Naive thymus-derived CD4-positive, alpha-beta T cell (primary cell): ENCODE results near the gene TLCD5. TPM values are rescaled to one million over a fixed set of nuclear protein-coding genes. Genes with fewer than 3 reads are reported as not detected.

Experiments used
- ATAC-seq: fragments of 150-1000 bp; cut with Tn5 transposase; 2 replicates; pipeline ENCODE4 v1.10.0; 2021; ENCODE audit warnings: mild to moderate bottlenecking, moderate library complexity
- CTCF ChIA-PET: fragments of 350-600 bp; sonication (Branson Sonifier 250); formaldehyde crosslinking; loops from one replicate; lab custom pipeline; 2021; ENCODE audit warnings: antibody characterized with exemption; lab: Charles Lee
- POLR2A ChIA-PET: fragments of 350-600 bp; sonication (Branson Sonifier 250); formaldehyde crosslinking; loops from one replicate; lab custom pipeline; 2021; ENCODE audit warnings: antibody characterized with exemption, inconsistent platforms; lab: Charles Lee
- DNase-seq, 9 donors: peaks; one replicate each; pipeline versions ENCODE4 v3.0.0 to v3.0.0-alpha.2; 2020 to 2022; ENCODE audit warnings: mixed read lengths in 1 of 9
- H3K27ac ChIP-seq: one replicate; pipeline ENCODE4 v1.7.0; 2013; ENCODE audit warnings: mild to moderate bottlenecking, low read depth, low read length, moderate library complexity
- H3K27me3 ChIP-seq, 2 donors: one replicate each; pipeline ENCODE4 v1.7.0; 2013; ENCODE audit warnings: low read length in 2 of 2, mild to moderate bottlenecking in 2 of 2, moderate library complexity in 2 of 2; ENCODE audit not compliant: control insufficient read depth in 2 of 2, insufficient read depth in 2 of 2
- H3K36me3 ChIP-seq, 3 experiments: 1 replicate in 2 of 3; 2 replicates in 1 of 3; pipeline ENCODE4 v1.7.0; 2013; ENCODE audit warnings: low read length in 3 of 3, mild to moderate bottlenecking in 3 of 3, moderate library complexity in 1 of 3; ENCODE audit not compliant: insufficient read depth in 3 of 3, control insufficient read depth in 2 of 3
- H3K4me1 ChIP-seq, 2 donors: one replicate each; pipeline ENCODE4 v1.7.0; 2013; ENCODE audit warnings: low read length in 2 of 2, mild to moderate bottlenecking in 2 of 2, moderate library complexity in 1 of 2; ENCODE audit not compliant: control insufficient read depth in 2 of 2, insufficient read depth in 2 of 2
- H3K4me3 ChIP-seq: 2 replicates; pipeline ENCODE4 v1.7.0; 2013; ENCODE audit warnings: mild to moderate bottlenecking, low read length
- H3K9me3 ChIP-seq, 3 experiments: 1 replicate in 2 of 3; 2 replicates in 1 of 3; pipeline ENCODE4 v1.7.0; 2013; ENCODE audit warnings: low read length in 3 of 3; ENCODE audit not compliant: control insufficient read depth in 2 of 3
- H3K27ac Mint-ChIP-seq, 9 donors: one replicate each; pipeline ENCODE4 v1.8.0; 2020 to 2022; ENCODE audit warnings: mixed read lengths in 9 of 9, mild to moderate bottlenecking in 8 of 9, moderate library complexity in 5 of 9, inconsistent platforms in 2 of 9
- H3K27me3 Mint-ChIP-seq, 5 donors: one replicate each; pipeline ENCODE4 v1.8.0; 2021 to 2022; ENCODE audit warnings: mixed read lengths in 5 of 5, mild to moderate bottlenecking in 1 of 5
- H3K36me3 Mint-ChIP-seq, 5 donors: one replicate each; pipeline ENCODE4 v1.8.0; 2020 to 2022; ENCODE audit warnings: mixed read lengths in 5 of 5, mild to moderate bottlenecking in 3 of 5, inconsistent platforms in 1 of 5
- H3K4me1 Mint-ChIP-seq, 7 donors: one replicate each; pipeline ENCODE4 v1.8.0; 2020 to 2022; ENCODE audit warnings: mixed read lengths in 7 of 7, mild to moderate bottlenecking in 3 of 7, inconsistent platforms in 1 of 7
- H3K4me3 Mint-ChIP-seq, 10 donors: one replicate each; pipeline ENCODE4 v1.8.0; 2020 to 2022; ENCODE audit warnings: mild to moderate bottlenecking in 10 of 10, mixed read lengths in 10 of 10, moderate library complexity in 6 of 10, inconsistent platforms in 2 of 10
- H3K9me3 Mint-ChIP-seq, 11 donors: one replicate each; pipeline ENCODE4 v1.8.0; 2020 to 2022; ENCODE audit warnings: mixed read lengths in 11 of 11, mild to moderate bottlenecking in 4 of 11, inconsistent platforms in 1 of 11, moderate library complexity in 1 of 11
- intact Hi-C, 2 donors: fragments of 100-400 bp; cut with micrococcal nuclease; formaldehyde crosslinking; loops; one replicate each; pipeline ENCODE4 v1.15.1; 2023
- polyA plus RNA-seq, 2 donors: library from polyadenylated mRNA; unstranded; fragments of 300-500 nt; fragmentation: Illumina TruSeq; gene quantifications; one replicate each; pipeline ENCODE4 v1.2.3, GENCODE V29; 2021
- total RNA-seq, 6 experiments: library from RNA in 5 of 6; stranded (reverse) in 5 of 6; gene quantifications; 1 replicate in 5 of 6; 2 replicates in 1 of 6; pipeline ENCODE4 v1.2.3 and lab custom pipeline; 2021 to 2026

The TLCD5 gene
- total and polyA plus RNA-seq, 7 experiments from 2014 or later = 0.11 to 0.48 (median 0.17) TPM; not detected in 4

DNA sequence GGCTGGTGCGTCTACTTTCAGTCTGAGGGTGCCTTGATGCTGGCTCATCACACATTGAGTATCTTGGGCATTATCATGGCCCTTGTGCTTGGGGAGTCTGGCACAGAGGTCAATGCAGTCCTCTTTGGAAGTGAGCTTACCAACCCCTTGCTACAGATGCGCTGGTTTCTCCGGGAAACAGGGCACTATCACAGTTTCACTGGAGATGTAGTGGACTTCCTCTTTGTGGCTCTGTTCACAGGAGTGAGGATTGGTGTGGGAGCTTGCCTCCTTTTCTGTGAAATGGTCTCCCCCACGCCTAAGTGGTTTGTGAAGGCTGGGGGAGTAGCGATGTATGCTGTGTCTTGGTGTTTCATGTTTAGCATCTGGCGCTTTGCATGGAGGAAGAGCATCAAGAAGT, 4.9 kb downstream of the TLCD5 start:
- H3K36me3 Mint-ChIP-seq = peaks cover 0 to 3% (median 0%) of the 10 kb centered on the region in 5 donors
- H3K27me3 ChIP-seq = peaks cover 7 to 20% of the 10 kb centered on the region in 2 donors
- ChIA-PET CTCF (no interaction called here), POLR2A (no interaction called here)
- H3K9me3 ChIP-seq = no peaks in the 10 kb centered on the region
- H3K4me1 ChIP-seq = peaks cover 3 to 6% of the 10 kb centered on the region in 2 donors
- H3K36me3 ChIP-seq = no peaks in the 10 kb centered on the region
- H3K27ac Mint-ChIP-seq = no peak overlapping the region
- peaks cover 57 to 75% (median 65%) of the 10 kb centered on the region in 5 donors for H3K27me3 Mint-ChIP-seq
- H3K27ac ChIP-seq = no peak overlapping the region
- ATAC-seq (no peak), DNase-seq (no peak)
- peaks cover 15 to 24% (median 21%) of the 10 kb centered on the region in 7 donors for H3K4me1 Mint-ChIP-seq
- H3K9me3 Mint-ChIP-seq = peaks cover 0 to 3% (median 0%) of the 10 kb centered on the region in 11 donors
- intact Hi-C loops = loop anchor here (10.0 kb wide), 2 partner anchors 145 to 605 kb away; partner anchors contain the start of gene NECTIN1 (in 1 of the 2)
- no peak overlapping the region for H3K4me3 Mint-ChIP-seq
- H3K4me3 ChIP-seq = no peak overlapping the region

DNA sequence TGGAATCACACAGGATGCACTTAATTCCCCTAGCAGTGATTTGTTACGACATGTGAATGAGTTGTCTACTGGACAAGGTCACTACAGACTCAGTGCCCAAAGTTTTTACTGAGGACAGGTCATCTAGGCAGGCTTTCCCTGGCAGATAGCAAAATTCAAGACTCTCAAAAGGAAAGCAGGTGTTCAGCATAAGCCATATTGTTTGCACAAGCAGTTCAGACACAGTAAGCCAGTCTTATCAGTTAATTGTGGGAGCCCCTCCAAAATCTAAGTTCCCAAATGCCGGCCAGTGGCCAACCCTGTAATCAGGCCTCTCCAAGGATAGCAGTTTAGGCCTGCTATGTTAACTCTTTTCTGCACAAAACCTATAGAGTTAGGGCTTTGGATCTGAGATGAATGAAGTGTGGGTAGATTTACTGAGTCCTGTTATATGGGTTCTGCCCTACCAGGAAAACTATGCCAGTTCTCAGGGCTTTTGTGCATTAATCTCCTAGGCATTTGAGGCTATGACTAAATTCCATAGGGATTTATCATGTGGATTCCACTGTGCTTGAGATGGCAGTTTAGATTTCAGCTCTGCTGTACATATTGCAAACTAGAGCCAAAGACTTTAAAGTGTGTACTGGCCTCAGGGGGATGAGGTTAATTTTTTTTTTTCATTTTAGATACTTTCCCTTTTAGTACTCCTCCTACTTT, 6.3 kb downstream of the TLCD5 start:
- intact Hi-C loops = loop anchor here (10.0 kb wide), 2 partner anchors 143 to 607 kb away; partner anchors contain the start of gene NECTIN1 (in 1 of the 2)
- CTCF ChIA-PET = no interaction called here

DNA sequence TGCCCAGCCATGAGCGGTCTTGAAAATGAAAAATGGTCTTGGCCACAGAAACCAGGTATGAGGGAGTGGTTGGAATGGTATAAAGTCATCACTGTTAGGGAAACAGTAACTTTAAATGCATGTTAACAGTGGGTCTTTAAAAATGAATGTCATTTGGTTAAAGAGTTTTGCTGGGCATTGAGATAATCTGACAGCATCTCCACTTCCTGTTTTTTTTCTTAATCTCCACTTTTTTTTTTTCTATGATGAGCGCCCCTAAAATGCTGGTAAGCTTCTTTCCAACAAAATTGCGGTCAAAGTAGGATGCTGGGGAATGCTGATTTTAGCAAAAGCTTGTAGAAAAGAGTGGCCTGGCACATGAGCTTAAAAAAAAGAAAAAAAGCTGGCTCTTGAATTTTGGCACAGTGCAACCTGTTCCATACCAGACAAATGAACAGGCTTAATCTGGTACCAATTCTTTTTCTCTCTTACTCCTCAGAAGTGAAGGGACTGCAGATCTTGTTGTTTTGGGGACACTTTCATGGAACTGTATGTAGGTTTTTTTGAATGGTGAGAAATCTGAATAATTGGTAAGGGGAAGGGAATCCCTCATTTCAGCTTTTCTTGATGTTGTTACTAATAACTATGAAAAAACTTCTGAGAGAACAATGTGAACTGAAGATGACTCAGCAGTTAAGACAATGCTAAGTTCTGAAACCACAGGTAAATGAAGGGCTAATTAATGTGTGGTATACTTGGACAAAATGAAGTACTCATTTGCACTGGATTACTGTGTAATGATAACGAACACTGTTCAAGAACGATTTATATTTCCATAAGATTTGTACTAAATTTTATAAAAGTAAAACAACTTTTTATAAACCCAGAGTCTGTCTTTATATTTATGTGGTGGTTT, 8.0 kb downstream of the TLCD5 start:
- Histone ChIP-seq H3K4me1 (peaks cover 13 to 22% of the 10 kb centered on the region in 2 donors), H3K27me3 (peaks cover 0 to 7% of the 10 kb centered on the region in 2 donors), H3K36me3 (no peaks in the 10 kb centered on the region), H3K4me3 (no peak overlapping the region), H3K27ac (no peak overlapping the region), H3K9me3 (no peaks in the 10 kb centered on the region)
- peaks cover 17 to 22% (median 20%) of the 10 kb centered on the region in 7 donors for H3K4me1 Mint-ChIP-seq
- H3K27ac Mint-ChIP-seq = no peak overlapping the region
- peaks cover 46 to 63% (median 52%) of the 10 kb centered on the region in 5 donors for H3K27me3 Mint-ChIP-seq
- intact Hi-C loops = loop anchor here (10.0 kb wide), 2 partner anchors 142 to 608 kb away; partner anchors contain the start of gene NECTIN1 (in 1 of the 2)
- ATAC-seq (no peak), DNase-seq (no peak)
- CTCF ChIA-PET = interaction anchor here (0.7 to 3.7 kb wide), 2 partner anchors 32 to 351 kb away, joined by 3 to 23 read pairs; no protein-coding TSS in a partner anchor
- H3K9me3 Mint-ChIP-seq = peaks cover 0 to 9% (median 1%) of the 10 kb centered on the region in 11 donors
- no peak overlapping the region for H3K4me3 Mint-ChIP-seq
- POLR2A ChIA-PET = no interaction called here
- peaks cover 0 to 8% (median 0%) of the 10 kb centered on the region in 5 donors for H3K36me3 Mint-ChIP-seq

More for the DNA sequence above, 6.3 kb downstream of the TLCD5 start:
- Mint-ChIP-seq H3K27me3 (peaks cover 48 to 65% (median 54%) of the 10 kb centered on the region in 5 donors), H3K27ac (no peak overlapping the region), H3K4me3 (no peak overlapping the region), H3K36me3 (peaks cover 0 to 3% (median 0%) of the 10 kb centered on the region in 5 donors), H3K9me3 (peaks cover 0 to 3% (median 0%) of the 10 kb centered on the region in 11 donors), H3K4me1 (peaks cover 10 to 19% (median 17%) of the 10 kb centered on the region in 7 donors)
- Histone ChIP-seq H3K9me3 (no peaks in the 10 kb centered on the region), H3K36me3 (no peaks in the 10 kb centered on the region), H3K4me1 (peaks cover 9 to 14% of the 10 kb centered on the region in 2 donors), H3K4me3 (no peak overlapping the region), H3K27me3 (peaks cover 0 to 7% of the 10 kb centered on the region in 2 donors), H3K27ac (no peak overlapping the region)
- ATAC-seq = no peak
- DNase-seq = no peak
- POLR2A ChIA-PET = interaction anchor here (0.7 kb wide), 1 partner anchor 350 kb away, joined by 8 read pairs; no protein-coding TSS in a partner anchor

DNA sequence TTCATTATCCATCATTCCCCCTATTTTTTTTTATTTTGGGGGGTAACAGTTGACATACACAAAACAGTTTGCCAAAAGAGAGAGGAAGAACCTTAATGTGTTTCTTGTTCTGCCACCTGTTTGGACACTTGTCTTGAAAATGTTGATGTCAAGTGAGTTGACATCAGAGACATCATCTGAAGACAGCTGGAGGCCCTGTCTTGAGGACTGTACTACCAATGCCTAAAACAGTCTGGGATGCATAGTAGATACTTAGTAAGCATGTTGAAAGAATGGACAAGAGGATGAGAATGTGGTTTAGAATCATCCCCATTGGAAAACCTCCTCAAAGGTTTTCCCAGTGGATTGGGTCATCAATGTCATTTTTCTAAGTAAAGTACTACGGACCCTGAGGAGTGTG, 8.7 kb downstream of the TLCD5 start:
- H3K27me3 ChIP-seq = peaks cover 0 to 15% of the 10 kb centered on the region in 2 donors
- DNase-seq = no peak

DNA sequence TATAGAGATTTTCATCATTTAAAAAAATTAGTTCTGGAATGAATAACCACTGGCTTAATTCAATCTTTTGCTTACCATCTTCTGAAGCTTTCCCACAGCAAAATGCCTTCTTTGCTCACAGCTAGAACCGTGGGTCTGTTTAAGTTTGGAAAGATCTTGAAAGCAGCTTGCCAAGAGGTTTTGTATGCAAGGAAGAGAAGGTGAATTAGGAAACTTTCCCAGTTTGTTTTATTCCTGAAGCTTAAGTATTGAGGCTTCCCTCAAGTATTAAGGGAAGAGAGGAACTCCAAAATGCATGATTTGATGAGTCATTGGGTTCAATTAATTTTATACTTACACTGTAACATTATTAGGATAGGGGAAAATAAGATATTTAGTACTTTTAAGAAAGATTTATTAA, 9.2 kb downstream of the TLCD5 start:
- H3K9me3 ChIP-seq = no peaks in the 10 kb centered on the region
- H3K9me3 Mint-ChIP-seq = peaks cover 0 to 13% (median 0%) of the 10 kb centered on the region in 11 donors
- no peak overlapping the region for H3K4me3 Mint-ChIP-seq
- ATAC-seq = no peak
- H3K4me1 ChIP-seq = peaks cover 13 to 22% of the 10 kb centered on the region in 2 donors
- no peak overlapping the region for H3K4me3 ChIP-seq
- no peak for DNase-seq
- H3K27me3 ChIP-seq = peaks cover 0 to 17% of the 10 kb centered on the region in 2 donors
- intact Hi-C loops = loop anchor here (10.0 kb wide), 2 partner anchors 140 to 610 kb away; partner anchors contain the start of gene NECTIN1 (in 1 of the 2)
- H3K36me3 Mint-ChIP-seq = peaks cover 0 to 5% (median 0%) of the 10 kb centered on the region in 5 donors
- peaks cover 20 to 29% (median 23%) of the 10 kb centered on the region in 7 donors for H3K4me1 Mint-ChIP-seq
- peaks cover 50 to 62% (median 56%) of the 10 kb centered on the region in 5 donors for H3K27me3 Mint-ChIP-seq
- H3K27ac Mint-ChIP-seq = no peak overlapping the region
- POLR2A ChIA-PET = interaction anchor here (1.1 kb wide), 1 partner anchor 8 kb away, joined by 4 read pairs; no protein-coding TSS in a partner anchor
- CTCF ChIA-PET = interaction anchor here (0.6 to 3.7 kb wide), 4 partner anchors 66 to 350 kb away, joined by 3 to 23 read pairs (median 4); no protein-coding TSS in a partner anchor
- H3K27ac ChIP-seq = no peak overlapping the region
- H3K36me3 ChIP-seq = no peaks in the 10 kb centered on the region

More for the DNA sequence above, 8.7 kb downstream of the TLCD5 start:
- Mint-ChIP-seq H3K4me1 (peaks cover 19 to 27% (median 22%) of the 10 kb centered on the region in 7 donors), H3K27me3 (peaks cover 46 to 65% (median 53%) of the 10 kb centered on the region in 5 donors), H3K9me3 (peaks cover 0 to 13% (median 0%) of the 10 kb centered on the region in 11 donors), H3K4me3 (no peak overlapping the region), H3K27ac (no peak overlapping the region), H3K36me3 (peaks cover 0 to 5% (median 0%) of the 10 kb centered on the region in 5 donors)
- H3K36me3 ChIP-seq = no peaks in the 10 kb centered on the region
- ChIA-PET POLR2A (no interaction called here), CTCF (interaction anchor here (0.6 to 3.7 kb wide), 4 partner anchors 76 to 887 kb away, joined by 3 to 23 read pairs (median 3); no protein-coding TSS in a partner anchor)
- intact Hi-C loops = loop anchor here (10.0 kb wide), 2 partner anchors 141 to 609 kb away; partner anchors contain the start of gene NECTIN1 (in 1 of the 2)
- no peaks in the 10 kb centered on the region for H3K9me3 ChIP-seq
- H3K27ac ChIP-seq = no peak overlapping the region
- ATAC-seq = no peak
- no peak overlapping the region for H3K4me3 ChIP-seq
- peaks cover 13 to 22% of the 10 kb centered on the region in 2 donors for H3K4me1 ChIP-seq
